Hepatocyte (in vitro differentiated cells): ENCODE measurements around the gene FNDC1. TPM values are rescaled to one million over a fixed set of nuclear protein-coding genes. Genes with fewer than 3 reads are reported as not detected.

Experiments used
- polyA plus RNA-seq: library from polyadenylated mRNA; unstranded; fragments of >200 nt; fragmentation: Nextera tagmentation; extraction: Ambion mirVana; gene quantifications from 2 replicates; pipeline ENCODE4 v1.2.1, GENCODE V29; 2016
- total RNA-seq: library from RNA; depleted of rRNA; stranded (reverse); fragments of >200 nt; gene quantifications from 2 replicates; pipeline ENCODE4 v1.2.3, GENCODE V29; 2014

Gene FNDC1
- total and polyA plus RNA-seq, 2 experiments from 2014 or later, result 1.3 to 1.7 TPM

Other genes with a start within 250 kb of the FNDC1 start
- gene RSPH3, start 169.2 kb upstream of the FNDC1 start, total RNA-seq, result 7.8 and 8.0 TPM in 2 replicates
- gene RSPH3, start 169.2 kb upstream of the FNDC1 start, polyA plus RNA-seq, result 8.2 and 12.9 TPM in 2 replicates
- 4.4 and 4.9 TPM in 2 replicates for gene TAGAP, start 124.4 kb upstream of the FNDC1 start, total RNA-seq
- gene TAGAP, start 124.4 kb upstream of the FNDC1 start, polyA plus RNA-seq, result 1.9 and 2.9 TPM in 2 replicates